GM12878 (cell line): Measurements from ENCODE around the gene MEF2D.

Source experiments
- ETV6 ChIP-seq, 2 experiments: fragments of 450-650 bp in 1 of 2; IDR thresholded peaks in 1 of 2; conservative IDR thresholded peaks in 1 of 2; 2 replicates each; pipeline ENCODE4 v1.6.1; 2014; ENCODE audit warnings: antibody characterized with exemption in 1 of 2, borderline replicate concordance in 1 of 2, low read depth in 1 of 2, mild to moderate bottlenecking in 1 of 2, moderate library complexity in 1 of 2
- EZH2 ChIP-seq: IDR thresholded peaks from 2 replicates; pipeline ENCODE4 v1.6.1; 2012; ENCODE audit warnings: low read depth, mild to moderate bottlenecking, control low read depth, inconsistent platforms, low read length, borderline replicate concordance; ENCODE audit not compliant: control insufficient read depth
- HDAC2 ChIP-seq: fragments of 200-600 bp; sonication (generic); IDR thresholded peaks from 2 replicates; pipeline ENCODE4 v1.6.1; 2017
- JUND ChIP-seq: IDR thresholded peaks from 2 replicates; pipeline ENCODE4 v1.6.1; 2012; ENCODE audit warnings: low read depth, mild to moderate bottlenecking, low read length, improper control_type of control experiment, moderate library complexity
- MEF2A ChIP-seq: IDR thresholded peaks from 2 replicates; pipeline ENCODE4 v1.6.1; 2011; ENCODE audit warnings: low read depth, mild to moderate bottlenecking, low read length, moderate library complexity; ENCODE audit not compliant: insufficient read depth
- SP1 ChIP-seq: IDR thresholded peaks from one replicate; pipeline ENCODE4 v1.6.1; 2011; ENCODE audit warnings: low read depth, low read length
- ZNF384 ChIP-seq: IDR thresholded peaks from 2 replicates; pipeline ENCODE4 v1.6.1; 2012; ENCODE audit warnings: low read depth, mild to moderate bottlenecking, low read length, improper control_type of control experiment, borderline replicate concordance
- TF ChIP-seq, protein P1 (sequence below), 3 experiments: IDR thresholded peaks in 2 of 3; conservative IDR thresholded peaks in 1 of 3; 2 replicates each; pipeline ENCODE4 v1.5.1; 2011; ENCODE audit warnings: low read depth in 3 of 3, low read length in 3 of 3, mild to moderate bottlenecking in 3 of 3, control low read depth in 2 of 3, moderate library complexity in 2 of 3, inconsistent platforms in 1 of 3, mixed read lengths in 1 of 3; ENCODE audit not compliant: control insufficient read depth in 2 of 3, insufficient read depth in 1 of 3; ENCODE audit errors: extremely low read depth in 1 of 3
- TF ChIP-seq, protein P2 (sequence below): IDR thresholded peaks from 2 replicates; pipeline ENCODE4 v1.6.1; 2012; ENCODE audit warnings: low read depth, low read length, improper control_type of control experiment

DNA sequence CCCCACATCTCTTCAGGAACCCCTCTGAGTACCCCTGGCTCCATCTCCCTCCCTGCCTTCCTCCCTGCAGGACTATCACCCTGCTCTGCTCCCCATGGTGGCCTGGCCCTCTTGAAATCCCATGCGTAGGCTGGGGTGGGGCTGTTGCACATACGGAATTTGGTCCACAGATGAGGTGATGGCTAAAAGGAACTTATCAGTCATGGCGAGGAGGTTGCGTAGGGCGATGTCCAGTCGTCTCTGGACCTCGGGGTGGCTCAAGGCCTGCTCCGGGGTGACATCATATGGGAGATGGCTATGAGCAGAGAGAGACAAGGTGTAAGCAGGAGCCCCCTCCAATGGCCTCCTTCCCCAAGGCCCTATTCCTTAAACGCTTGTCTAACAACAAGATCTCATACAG is 36.5 kb upstream of the MEF2D start:
- no peak for TF ChIP-seq EZH2
- TF ChIP-seq, protein P1, sequence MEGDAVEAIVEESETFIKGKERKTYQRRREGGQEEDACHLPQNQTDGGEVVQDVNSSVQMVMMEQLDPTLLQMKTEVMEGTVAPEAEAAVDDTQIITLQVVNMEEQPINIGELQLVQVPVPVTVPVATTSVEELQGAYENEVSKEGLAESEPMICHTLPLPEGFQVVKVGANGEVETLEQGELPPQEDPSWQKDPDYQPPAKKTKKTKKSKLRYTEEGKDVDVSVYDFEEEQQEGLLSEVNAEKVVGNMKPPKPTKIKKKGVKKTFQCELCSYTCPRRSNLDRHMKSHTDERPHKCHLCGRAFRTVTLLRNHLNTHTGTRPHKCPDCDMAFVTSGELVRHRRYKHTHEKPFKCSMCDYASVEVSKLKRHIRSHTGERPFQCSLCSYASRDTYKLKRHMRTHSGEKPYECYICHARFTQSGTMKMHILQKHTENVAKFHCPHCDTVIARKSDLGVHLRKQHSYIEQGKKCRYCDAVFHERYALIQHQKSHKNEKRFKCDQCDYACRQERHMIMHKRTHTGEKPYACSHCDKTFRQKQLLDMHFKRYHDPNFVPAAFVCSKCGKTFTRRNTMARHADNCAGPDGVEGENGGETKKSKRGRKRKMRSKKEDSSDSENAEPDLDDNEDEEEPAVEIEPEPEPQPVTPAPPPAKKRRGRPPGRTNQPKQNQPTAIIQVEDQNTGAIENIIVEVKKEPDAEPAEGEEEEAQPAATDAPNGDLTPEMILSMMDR (IDR thresholded peaks at IDR 0.05 in 2 of 3, conservative IDR thresholded peaks at IDR 0.05 in 1 of 3; ENCODE audit: control insufficient read depth in 2 of 3, extremely low read depth in 1 of 3, insufficient read depth in 1 of 3, low read depth in 3 of 3, low read length in 3 of 3), result no peak
- no peak for TF ChIP-seq ETV6 (conservative IDR thresholded peaks at IDR 0.05 in 1 of 2, IDR thresholded peaks at IDR 0.05 in 1 of 2; ENCODE audit: borderline replicate concordance in 1 of 2, low read depth in 1 of 2)
- no peak for TF ChIP-seq HDAC2
- TF ChIP-seq, protein P2, sequence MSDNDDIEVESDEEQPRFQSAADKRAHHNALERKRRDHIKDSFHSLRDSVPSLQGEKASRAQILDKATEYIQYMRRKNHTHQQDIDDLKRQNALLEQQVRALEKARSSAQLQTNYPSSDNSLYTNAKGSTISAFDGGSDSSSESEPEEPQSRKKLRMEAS, result no peak
- no peak for TF ChIP-seq ZNF384
- TF ChIP-seq JUND, result no peak
- no peak for TF ChIP-seq SP1
- no peak for TF ChIP-seq MEF2A
